Raji (cell line): ENCODE results near the gene ERICH3.

ENCODE experiments used
- POLR2A ChIP-seq: IDR thresholded peaks from 2 replicates; pipeline ENCODE4 v1.6.1; 2011; ENCODE audit warnings: low read depth, low read length, control low read depth; ENCODE audit not compliant: insufficient read depth

The ERICH3 gene

GRCh38 chr1:74673351-74674111, at the start of gene ERICH3:
TSS of gene ERICH3 (minus strand) at chr1:74673792. CDS start at chr1:74673519, 273 bp downstream.
- no peak for TF ChIP-seq POLR2A

DNA sequence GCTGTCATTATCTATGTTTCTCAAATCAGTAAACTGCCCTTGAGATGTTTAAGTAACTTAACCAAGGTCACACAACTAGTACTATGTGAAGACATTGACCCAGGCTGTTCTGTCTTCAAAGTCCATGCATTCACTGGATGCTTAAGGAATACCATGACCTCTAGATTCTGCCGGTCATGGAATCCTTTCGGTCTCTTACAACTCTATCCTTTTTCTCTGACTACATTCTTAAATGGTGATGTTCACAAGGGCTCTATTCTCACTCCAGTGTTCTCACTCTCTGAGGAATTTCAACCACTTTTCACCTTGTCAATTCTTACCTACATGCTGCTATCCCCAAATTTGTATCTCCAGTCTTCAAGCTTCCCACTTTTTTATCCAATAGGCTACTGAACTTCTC, 44.0 kb upstream of the ERICH3 start:
- TF ChIP-seq POLR2A = no peak

- TF ChIP-seq POLR2A = no peak
Measured at GRCh38 chr1:74716822-74717221, 43.2 kb upstream of the ERICH3 start.

DNA sequence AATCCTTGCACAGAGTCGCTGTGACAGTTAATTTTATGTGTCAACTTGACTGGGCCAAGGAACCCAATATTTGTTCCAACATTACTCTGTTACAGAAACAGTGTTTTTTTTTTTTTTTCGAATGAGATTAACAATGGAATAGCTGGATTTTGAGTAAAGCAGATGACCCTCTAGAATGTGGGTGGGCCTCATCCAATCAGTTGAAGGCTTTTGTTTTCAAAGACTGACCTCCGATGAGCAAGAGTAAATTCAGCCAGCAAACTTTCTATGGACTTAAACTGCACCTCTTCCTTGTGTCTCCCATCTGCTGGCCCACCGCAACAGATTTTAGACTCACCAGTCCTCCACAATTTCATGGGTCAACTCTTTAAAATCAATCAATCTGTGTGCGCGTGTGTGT, 42.2 kb upstream of the ERICH3 start:
- TF ChIP-seq POLR2A = no peak

DNA sequence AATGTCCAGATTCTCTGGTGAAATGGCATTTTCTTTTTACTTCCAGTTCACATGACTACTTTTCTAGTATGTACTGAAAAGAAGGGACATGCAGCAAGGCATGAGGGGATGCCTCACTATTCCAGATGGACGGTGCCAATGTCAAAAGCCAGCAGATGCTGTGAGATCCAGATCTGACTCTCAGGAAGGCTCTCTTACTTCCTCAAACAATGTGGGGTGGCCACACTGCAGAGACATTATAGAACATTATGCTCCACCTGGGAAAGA, 41.6 kb upstream of the ERICH3 start:
- no peak for TF ChIP-seq POLR2A

- no peak for TF ChIP-seq POLR2A
Measured at GRCh38 chr1:74714429-74715235, 41.0 kb upstream of the ERICH3 start.

- TF ChIP-seq POLR2A = no peak
Measured at GRCh38 chr1:74713849-74714248, 40.3 kb upstream of the ERICH3 start.

DNA sequence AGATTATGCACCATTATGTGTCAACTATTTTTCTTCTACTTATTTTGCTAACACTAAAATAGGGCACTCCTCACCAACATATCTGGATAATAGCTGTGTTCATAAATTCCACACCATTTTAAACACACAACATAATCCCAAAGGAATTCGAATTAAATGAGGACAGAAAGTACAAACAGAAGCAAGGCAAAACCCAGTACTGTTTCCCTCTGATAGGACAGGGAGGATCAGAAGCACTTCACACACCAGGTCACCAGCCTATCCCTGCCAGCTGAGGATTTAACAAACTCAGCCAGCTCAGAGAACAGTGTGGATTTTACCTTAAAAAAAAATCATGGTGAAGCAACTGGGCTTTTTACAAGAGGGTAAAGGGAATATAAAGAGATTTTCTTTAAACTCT, 39.3 kb upstream of the ERICH3 start:
- no peak for TF ChIP-seq POLR2A

DNA sequence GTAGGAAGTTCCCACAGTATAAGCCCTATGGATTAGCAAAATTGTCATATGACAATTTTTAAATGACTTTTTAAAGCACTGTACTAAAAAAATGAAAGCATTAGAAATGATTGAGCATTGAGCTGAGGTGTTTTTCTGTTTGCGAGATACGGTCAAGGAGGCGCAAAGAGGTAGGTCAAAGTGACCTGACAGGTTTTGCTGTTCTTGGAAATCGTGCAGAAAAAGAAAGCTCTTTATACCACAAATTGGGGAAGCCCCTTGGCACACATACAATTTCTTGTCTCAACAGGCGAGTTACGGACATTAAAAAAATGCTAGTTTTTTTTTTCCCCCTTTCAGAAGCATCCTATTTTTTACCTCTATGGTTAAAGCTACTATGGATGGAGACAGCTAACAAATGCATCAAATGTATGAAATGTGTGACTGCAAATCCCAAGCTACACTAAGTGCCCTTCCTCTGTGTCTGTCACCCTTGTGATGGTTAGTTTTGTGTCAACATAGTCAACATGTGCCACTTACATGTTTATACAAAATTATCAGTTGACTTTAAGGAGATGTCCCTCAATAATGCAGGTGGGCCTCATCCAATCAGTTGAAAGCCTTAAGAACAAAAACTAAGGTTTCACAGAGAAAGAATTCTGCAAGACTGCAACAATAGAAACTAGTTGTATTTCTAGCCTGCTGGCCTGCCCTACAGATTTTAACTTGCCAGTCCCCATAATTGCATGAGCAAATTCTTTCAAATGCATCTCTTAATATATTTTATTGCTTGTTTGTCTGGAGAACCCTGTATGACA, 30.0 kb upstream of the ERICH3 start:
- TF ChIP-seq POLR2A = no peak

DNA sequence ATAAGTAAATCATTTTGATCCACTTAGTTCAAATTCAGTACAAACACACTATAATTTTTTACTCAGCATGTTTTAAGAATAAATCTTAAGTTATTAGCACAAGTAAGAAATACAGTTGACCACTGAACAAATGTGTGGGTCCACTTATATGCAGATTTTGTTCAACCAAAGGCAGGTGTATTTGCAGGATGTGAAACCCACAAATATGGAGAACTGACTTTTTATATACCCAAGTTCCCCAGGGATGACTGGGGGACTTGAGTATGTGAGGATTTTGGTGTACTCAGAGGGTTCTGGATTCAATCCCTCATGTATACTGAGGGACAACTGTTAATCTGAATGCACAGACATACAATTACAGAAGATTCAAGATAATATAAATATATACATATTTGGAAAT, 25.7 kb upstream of the ERICH3 start:
- no peak for TF ChIP-seq POLR2A

GRCh38 chr1:74697832-74698231, 24.2 kb upstream of the ERICH3 start:
- no peak for TF ChIP-seq POLR2A

GRCh38 chr1:74693473-74693872, 19.9 kb upstream of the ERICH3 start:
- no peak for TF ChIP-seq POLR2A

DNA sequence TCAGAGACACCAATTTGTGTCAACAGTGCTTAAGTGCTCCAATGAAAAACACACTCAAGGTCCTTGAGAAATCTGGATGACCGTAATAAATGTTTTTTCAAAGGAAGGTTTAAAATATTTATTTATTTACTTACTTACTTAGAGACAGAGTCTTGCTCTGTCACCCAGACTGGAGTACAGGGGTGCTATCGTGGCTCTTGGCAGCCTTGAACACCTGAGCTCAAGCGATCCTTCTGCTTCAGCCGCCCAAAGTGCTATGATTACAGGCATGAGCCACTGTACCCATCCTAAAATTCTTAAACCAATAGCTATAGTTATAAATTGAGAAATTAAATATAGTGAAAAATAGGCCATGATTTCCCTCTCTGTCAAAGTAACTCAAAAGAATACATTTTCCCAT, 17.3 kb upstream of the ERICH3 start:
- no peak for TF ChIP-seq POLR2A

DNA sequence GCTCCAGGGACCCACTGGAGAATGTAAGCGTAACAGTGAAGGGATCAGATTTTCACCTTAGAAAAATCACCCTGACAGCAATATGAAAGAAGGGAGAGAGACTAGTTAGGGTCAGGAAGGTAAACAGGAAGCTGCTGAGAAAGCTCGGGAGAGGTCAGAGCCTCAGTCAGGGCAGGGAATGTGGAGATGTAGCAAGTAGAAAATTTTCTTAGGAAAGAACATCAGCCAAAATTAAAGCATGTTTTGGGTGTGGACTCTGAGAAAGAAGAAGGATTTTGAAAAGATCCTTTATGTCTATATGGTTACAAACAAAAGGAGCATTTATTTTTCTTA, 16.7 kb upstream of the ERICH3 start:
- no peak for TF ChIP-seq POLR2A

DNA sequence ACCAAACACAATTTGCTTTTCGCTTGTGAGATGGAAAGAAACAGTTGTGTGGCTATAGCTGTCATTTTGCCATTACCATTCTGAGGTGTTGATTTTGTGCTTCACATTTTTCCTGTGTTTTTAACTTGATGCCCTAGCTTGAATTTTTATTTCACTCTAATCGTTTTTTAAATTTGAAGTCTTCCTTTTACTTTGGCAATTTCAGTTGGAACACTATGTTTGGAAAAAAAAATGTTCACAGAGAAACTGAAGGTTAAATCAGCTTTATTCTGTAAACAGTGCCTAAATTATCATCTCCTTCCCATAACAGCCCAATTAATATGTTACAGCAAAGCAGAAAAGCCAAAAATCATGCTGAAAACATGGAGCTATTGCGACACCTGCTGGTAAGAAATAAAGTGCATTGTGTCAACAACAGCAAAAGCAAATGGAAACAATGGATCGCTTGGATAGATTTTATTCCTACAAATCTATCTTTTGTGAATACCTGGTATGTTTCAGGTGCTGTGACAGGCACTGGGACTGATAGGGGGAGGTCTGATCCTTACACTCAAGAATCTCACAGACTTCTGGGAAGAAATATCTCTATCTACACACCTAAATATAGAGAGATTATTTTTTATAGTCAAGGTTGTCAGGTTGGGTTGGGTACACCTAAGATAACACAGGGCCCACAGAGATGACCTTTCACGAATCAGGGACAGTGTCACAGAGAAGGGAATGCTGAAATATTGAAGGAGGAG, 16.2 kb upstream of the ERICH3 start:
- no peak for TF ChIP-seq POLR2A
